Measurements from ENCODE around the gene THAP7. TPM values are rescaled to one million over a fixed set of nuclear protein-coding genes. Genes with fewer than 3 reads are reported as not detected.

Gene THAP7
- total and polyA plus RNA-seq, 9 of the 15 experiments (the other 6 are each of a cell fraction or from before 2014, with no cell fraction given), result 7.9 to 263 (median 84.1) TPM

DNA sequence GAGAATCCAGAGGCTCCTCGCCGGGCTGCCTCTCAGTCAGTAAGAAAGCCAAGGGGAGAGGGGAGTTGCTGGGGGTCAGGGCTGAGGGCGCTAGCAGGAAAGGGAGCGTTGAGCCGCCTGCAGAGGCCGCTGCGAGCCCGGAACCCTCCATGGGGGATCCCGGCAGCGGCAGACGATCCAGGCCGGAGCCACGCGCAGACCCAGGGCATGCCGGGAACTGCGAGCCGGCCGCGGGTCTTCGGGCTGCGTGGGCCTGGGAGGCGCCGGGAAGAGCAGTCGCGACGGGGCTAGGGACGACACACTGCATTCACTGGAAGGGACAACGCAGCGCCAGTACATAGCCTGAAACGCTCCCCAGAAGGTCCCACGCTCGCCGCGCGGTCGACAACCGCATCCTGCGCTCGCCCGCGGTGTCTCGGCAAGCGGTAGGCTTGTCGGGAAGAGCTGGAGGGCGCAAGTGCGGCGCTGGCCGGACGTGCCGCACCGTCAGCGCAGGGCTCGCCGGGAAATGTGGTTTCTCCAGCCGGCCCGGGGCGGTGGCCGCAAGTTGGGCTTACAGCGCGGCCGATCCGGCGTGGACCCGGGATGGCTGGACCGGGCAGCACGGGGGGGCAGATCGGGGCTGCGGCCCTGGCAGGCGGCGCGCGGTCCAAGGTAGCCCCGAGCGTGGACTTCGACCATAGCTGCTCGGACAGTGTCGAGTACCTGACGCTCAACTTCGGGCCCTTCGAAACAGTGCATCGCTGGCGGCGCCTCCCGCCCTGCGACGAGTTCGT is 19.9 kb downstream of the THAP7 start, which contains the start of gene LZTR1 (continued):
- TF ChIP-seq, protein P1, sequence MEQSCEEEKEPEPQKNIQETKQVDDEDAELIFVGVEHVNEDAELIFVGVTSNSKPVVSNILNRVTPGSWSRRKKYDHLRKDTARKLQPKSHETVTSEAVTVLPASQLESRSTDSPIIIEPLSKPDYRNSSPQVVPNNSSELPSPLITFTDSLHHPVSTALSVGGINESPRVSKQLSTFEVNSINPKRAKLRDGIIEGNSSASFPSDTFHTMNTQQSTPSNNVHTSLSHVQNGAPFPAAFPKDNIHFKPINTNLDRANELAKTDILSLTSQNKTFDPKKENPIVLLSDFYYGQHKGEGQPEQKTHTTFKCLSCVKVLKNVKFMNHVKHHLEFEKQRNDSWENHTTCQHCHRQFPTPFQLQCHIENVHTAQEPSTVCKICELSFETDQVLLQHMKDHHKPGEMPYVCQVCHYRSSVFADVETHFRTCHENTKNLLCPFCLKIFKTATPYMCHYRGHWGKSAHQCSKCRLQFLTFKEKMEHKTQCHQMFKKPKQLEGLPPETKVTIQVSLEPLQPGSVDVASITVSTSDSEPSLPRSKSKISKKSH (CRISPR knock-in tag; IDR thresholded peaks at IDR 0.05), result peak; percentile 92; the same call in 1 of the 2 replicates
- no peak for TF ChIP-seq HNRNPH1 (optimal IDR thresholded peaks at IDR 0.05; ENCODE audit: low read depth, low read length)
- TF ChIP-seq POLR2A (conservative IDR thresholded peaks at IDR 0.05), result no peak
- no peak for TF ChIP-seq ZNF3 (CRISPR knock-in tag; IDR thresholded peaks at IDR 0.05)
- TF ChIP-seq SRSF9 (IDR thresholded peaks at IDR 0.05; ENCODE audit: borderline replicate concordance, low read depth, low read length), result no peak
- TF ChIP-seq, protein P2, sequence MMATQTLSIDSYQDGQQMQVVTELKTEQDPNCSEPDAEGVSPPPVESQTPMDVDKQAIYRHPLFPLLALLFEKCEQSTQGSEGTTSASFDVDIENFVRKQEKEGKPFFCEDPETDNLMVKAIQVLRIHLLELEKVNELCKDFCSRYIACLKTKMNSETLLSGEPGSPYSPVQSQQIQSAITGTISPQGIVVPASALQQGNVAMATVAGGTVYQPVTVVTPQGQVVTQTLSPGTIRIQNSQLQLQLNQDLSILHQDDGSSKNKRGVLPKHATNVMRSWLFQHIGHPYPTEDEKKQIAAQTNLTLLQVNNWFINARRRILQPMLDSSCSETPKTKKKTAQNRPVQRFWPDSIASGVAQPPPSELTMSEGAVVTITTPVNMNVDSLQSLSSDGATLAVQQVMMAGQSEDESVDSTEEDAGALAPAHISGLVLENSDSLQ (IDR thresholded peaks at IDR 0.05), result no peak
- no peak for TF ChIP-seq EWSR1 (IDR thresholded peaks at IDR 0.05; ENCODE audit: borderline replicate concordance, low read depth, partially characterized antibody)
- TF ChIP-seq, protein P3, sequence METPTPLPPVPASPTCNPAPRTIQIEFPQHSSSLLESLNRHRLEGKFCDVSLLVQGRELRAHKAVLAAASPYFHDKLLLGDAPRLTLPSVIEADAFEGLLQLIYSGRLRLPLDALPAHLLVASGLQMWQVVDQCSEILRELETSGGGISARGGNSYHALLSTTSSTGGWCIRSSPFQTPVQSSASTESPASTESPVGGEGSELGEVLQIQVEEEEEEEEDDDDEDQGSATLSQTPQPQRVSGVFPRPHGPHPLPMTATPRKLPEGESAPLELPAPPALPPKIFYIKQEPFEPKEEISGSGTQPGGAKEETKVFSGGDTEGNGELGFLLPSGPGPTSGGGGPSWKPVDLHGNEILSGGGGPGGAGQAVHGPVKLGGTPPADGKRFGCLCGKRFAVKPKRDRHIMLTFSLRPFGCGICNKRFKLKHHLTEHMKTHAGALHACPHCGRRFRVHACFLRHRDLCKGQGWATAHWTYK (CRISPR knock-in tag; IDR thresholded peaks at IDR 0.05), result peak; percentile 99
- TF ChIP-seq ZNF79 (CRISPR knock-in tag; IDR thresholded peaks at IDR 0.05; ENCODE audit: low read depth), result peak; percentile 90
- peak; percentile 99 for TF ChIP-seq HDAC8 (tag; IDR thresholded peaks at IDR 0.05)
- peak; percentile 98 for TF ChIP-seq THRB (CRISPR knock-in tag; conservative IDR thresholded peaks at IDR 0.05)
- TF ChIP-seq NR2C1 (IDR thresholded peaks at IDR 0.05), result no peak
- no peak for TF ChIP-seq NR2C1 (tag; IDR thresholded peaks at IDR 0.05)
- TF ChIP-seq, protein P4, sequence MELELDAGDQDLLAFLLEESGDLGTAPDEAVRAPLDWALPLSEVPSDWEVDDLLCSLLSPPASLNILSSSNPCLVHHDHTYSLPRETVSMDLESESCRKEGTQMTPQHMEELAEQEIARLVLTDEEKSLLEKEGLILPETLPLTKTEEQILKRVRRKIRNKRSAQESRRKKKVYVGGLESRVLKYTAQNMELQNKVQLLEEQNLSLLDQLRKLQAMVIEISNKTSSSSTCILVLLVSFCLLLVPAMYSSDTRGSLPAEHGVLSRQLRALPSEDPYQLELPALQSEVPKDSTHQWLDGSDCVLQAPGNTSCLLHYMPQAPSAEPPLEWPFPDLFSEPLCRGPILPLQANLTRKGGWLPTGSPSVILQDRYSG (tag; conservative IDR thresholded peaks at IDR 0.05; ENCODE audit: low read depth), result no peak
- no peak for TF ChIP-seq ZNF609 (CRISPR knock-in tag; IDR thresholded peaks at IDR 0.05; ENCODE audit: borderline replicate concordance)
